GM20000 (cell line): ENCODE data around the gene RPS6KA2.

Source experiments
- DNase-seq: peaks from one replicate; pipeline ENCODE4 v3.0.0; 2012; ENCODE audit warnings: low spot score
- TF ChIP-seq, protein P1 (sequence below): IDR thresholded peaks from 2 replicates; pipeline ENCODE4 v1.5.1; 2012; ENCODE audit warnings: mild to moderate bottlenecking, control low read depth; ENCODE audit errors: extremely low read depth, missing control alignments

RPS6KA2 gene

GRCh38 chr6:166361077-166361429 lies 266.0 kb downstream of the RPS6KA2 start:
- DNase-seq, result no peak

GRCh38 chr6:166360243-166361076 lies 266.6 kb downstream of the RPS6KA2 start:
- TF ChIP-seq, protein P1, sequence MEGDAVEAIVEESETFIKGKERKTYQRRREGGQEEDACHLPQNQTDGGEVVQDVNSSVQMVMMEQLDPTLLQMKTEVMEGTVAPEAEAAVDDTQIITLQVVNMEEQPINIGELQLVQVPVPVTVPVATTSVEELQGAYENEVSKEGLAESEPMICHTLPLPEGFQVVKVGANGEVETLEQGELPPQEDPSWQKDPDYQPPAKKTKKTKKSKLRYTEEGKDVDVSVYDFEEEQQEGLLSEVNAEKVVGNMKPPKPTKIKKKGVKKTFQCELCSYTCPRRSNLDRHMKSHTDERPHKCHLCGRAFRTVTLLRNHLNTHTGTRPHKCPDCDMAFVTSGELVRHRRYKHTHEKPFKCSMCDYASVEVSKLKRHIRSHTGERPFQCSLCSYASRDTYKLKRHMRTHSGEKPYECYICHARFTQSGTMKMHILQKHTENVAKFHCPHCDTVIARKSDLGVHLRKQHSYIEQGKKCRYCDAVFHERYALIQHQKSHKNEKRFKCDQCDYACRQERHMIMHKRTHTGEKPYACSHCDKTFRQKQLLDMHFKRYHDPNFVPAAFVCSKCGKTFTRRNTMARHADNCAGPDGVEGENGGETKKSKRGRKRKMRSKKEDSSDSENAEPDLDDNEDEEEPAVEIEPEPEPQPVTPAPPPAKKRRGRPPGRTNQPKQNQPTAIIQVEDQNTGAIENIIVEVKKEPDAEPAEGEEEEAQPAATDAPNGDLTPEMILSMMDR, result no peak
- DNase-seq, result no peak

More at GRCh38 chr6:166361077-166361429, 266.0 kb downstream of the RPS6KA2 start:
- TF ChIP-seq, protein P1, result no peak
